Fibroblast of skin of right biceps (primary cell): ENCODE data around the gene PP2D1.
"Not testable (repeated sequence)": the region's sequence is repeated elsewhere in the genome, so short reads cannot be mapped to it uniquely, and the experiment has no call there.

Source experiments
- DNase-seq: peaks from one replicate; pipeline ENCODE4 v3.0.0-alpha.2; 2013

PP2D1 gene

DNA sequence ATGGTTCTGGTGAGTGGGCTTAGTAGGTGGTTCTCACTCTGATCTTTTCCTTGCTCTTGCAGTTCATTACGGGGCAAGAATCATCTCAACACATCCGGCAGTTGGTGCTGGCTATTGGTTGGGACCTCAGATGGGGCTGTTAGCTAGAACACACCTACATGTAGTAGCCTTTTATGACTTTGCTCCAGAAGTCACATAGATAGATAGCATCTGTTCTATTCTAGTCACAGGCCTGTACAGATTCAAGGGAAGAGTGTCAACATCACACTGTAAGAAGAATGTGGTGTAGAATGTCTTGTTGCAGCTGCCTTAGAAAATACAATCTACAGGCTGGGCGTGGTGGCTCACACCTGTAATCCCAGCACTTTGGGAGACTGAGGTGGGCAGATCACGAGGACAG lies 50.1 kb downstream of the PP2D1 start:
- DNase-seq: no peak

- no peak for DNase-seq
These were observed 51.4 kb downstream of the PP2D1 start for GRCh38 chr3:19960696-19961095.

DNA sequence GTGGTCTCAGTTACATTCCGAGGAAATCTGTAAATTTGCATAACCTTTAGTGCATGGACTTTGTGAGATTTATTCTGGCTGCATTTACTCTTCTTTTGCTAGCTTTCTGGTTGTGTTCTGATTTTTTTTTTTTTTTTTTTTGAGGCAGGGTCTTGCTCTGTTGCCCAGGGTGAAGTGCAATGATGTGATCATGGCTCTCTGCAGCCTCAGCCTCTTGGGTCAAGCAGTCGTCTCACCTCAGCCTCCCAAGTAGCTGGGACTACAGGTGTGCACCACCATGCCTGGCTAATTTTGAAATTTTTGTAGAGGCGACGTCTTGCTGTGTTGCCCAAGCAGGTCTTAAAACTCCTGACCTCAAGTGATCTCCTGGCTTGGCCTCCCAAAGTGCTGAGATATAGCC lies 52.6 kb downstream of the PP2D1 start:
- no peak for DNase-seq

GRCh38 chr3:19957354-19957753 lies 54.7 kb downstream of the PP2D1 start:
- DNase-seq: not testable (repeated sequence)

DNA sequence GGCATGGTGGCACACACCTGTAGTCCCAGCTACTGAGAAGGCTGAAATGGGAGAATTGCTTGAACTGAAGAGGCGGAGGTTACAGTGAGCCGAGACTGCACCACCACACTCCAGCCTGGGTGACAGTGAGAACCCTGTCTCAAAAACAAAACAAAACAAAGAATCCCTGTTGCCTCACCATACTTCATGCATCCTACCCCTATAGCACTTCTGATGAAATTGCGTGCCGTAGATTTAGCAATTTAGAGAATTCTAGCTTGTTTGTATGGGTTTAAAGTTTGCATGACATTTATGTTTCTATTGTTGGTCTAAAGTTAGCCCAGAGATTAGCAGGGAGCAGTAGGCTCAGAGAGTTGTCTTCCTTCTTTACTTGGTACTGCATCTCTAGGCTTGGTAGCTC lies 57.4 kb downstream of the PP2D1 start:
- no peak for DNase-seq

DNA sequence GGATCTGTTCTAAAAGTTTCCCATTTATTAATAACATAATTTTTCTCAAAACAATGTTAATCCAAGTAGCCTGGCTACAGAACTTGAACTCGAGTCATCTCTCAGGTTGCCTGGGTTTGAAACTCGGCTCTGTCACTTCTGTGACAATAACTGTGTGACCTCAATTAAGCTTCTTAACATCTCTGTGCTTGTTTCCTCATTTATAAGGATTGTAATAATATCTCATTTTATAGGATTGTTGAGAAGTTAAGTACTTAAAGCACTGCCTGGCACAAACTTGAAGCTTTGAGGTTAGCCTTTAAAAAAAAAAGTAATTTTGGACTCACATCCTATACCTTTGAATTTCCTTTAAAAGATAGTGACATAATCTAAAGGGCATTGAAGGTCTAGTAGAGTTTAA lies 61.7 kb downstream of the PP2D1 start:
- DNase-seq: no peak

GRCh38 chr3:19948226-19948591 lies 63.9 kb downstream of the PP2D1 start:
- no peak for DNase-seq

GRCh38 chr3:19947549-19948225 lies 64.4 kb downstream of the PP2D1 start:
- peak; percentile 58 for DNase-seq

DNA sequence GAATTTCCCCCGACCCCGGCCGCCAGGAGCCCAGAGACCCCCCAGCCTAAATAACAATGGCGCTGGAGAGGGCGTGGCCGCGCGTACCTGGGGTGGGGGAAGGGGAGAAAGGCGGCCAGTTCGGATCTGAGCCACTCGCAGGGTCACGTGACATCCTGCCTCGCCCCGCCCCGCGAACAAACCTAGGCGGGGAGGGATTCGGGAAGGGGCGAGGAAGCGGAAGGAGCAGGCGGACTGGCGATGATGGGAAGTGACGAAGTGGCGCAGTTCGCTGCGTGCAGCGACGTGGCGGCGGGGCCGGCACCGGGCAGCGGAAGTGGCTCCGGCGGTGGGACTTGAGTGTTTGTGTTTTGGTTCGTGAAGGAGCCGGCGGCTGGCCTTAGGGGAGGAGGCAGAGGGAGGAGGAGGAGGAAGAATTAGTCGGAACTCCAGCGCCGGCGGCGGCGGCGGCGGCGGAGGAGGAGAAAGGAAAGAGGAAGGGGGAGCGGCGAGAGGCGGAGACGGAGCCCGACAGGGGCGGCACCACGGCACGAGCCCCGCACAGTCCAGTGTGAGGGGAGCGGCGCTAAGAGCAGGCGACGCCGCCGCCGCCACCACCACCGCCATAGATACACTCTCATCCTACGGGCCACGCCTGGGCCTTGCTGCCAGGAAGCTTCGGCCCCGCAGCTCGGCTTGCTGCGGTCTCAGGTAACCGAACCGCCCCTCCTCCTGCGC lies 65.1 kb downstream of the PP2D1 start, which contains the start of gene RAB5A:
TSS of gene RAB5A (plus strand) at position 266 of the 717 bp plus-strand sequence. CDS start 3,802 bp downstream, outside the sequence.
- peak; percentile 99 for DNase-seq

GRCh38 chr3:19945969-19946831 lies 65.9 kb downstream of the PP2D1 start:
- DNase-seq: peak; percentile 6

GRCh38 chr3:19945534-19945933 lies 66.5 kb downstream of the PP2D1 start:
- no peak for DNase-seq

DNA sequence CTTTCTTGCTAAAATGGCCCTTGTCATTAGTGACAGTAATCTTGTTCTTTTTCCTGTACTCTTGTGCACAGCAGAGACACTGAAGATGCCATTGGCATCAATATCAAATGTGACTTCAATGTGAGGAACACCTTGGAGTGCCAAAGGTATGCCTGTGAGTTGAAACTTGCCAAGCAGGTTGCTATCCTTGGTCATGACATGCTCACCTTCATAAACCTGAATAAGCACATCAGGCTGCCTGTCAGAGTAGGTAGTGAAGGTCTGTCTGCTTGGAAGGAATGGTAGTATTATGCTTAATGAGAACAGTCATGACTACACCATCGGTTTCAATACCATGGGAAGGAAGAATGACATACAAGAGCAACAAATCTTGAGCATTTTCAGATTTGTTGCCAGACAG lies 71.4 kb downstream of the PP2D1 start:
- DNase-seq: no peak

GRCh38 chr3:19938295-19938627 lies 73.8 kb downstream of the PP2D1 start:
- DNase-seq: no peak

- peak; percentile 17 for DNase-seq
These were observed 74.4 kb downstream of the PP2D1 start for GRCh38 chr3:19937459-19938294.
